ENCODE measurements around the gene CHD1. TPM values are rescaled to one million over a fixed set of nuclear protein-coding genes. Genes with fewer than 3 reads are reported as not detected.

CHD1 gene
- total RNA-seq, 4 donors from 2014 or later, result 25.8 to 69.3 (median 34.5) TPM

DNA sequence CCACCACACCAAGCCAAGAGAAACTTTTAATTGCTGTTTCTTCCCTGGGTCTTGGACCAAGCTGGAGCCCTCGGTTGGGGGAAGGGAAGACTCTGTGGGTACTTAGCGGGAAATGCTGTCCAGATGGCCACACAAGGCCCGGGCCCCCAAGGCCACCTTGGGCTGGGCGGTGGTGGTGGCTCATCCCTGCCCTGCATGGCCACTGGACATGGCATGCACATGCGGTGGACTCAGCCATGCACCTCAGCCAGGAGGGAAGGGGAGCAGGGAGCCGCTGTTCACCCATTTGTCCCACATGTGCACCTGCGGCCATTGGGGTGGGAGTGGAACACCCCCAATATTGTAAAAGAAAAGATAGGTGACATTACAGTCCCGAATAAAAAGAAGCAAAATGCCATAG lies 82.9 kb downstream of the CHD1 start:
- H3K9me3 ChIP-seq, result no peaks in the 10 kb centered on the region
- H3K27ac ChIP-seq (replicated peaks in 1 of 4), result no peak overlapping the region
- 96% methylated on average over 5 of the region's 8 CpGs for WGBS
- intact Hi-C loops (cut with DNase I), result no loop called here
- DNase-seq (ENCODE audit: extremely low spot score), result no peak
- H3K4me3 ChIP-seq, result no peak overlapping the region
- H3K36me3 ChIP-seq, result no peaks in the 10 kb centered on the region
- no peaks in the 10 kb centered on the region for H3K4me1 ChIP-seq
- no peak for TF ChIP-seq EP300 (IDR thresholded peaks at IDR 0.05)
- no peak for TF ChIP-seq POLR2A (IDR thresholded peaks at IDR 0.05; ENCODE audit: low read depth)
- no peak for TF ChIP-seq POLR2AphosphoS5 (IDR thresholded peaks at IDR 0.05)
- TF ChIP-seq, protein P1, sequence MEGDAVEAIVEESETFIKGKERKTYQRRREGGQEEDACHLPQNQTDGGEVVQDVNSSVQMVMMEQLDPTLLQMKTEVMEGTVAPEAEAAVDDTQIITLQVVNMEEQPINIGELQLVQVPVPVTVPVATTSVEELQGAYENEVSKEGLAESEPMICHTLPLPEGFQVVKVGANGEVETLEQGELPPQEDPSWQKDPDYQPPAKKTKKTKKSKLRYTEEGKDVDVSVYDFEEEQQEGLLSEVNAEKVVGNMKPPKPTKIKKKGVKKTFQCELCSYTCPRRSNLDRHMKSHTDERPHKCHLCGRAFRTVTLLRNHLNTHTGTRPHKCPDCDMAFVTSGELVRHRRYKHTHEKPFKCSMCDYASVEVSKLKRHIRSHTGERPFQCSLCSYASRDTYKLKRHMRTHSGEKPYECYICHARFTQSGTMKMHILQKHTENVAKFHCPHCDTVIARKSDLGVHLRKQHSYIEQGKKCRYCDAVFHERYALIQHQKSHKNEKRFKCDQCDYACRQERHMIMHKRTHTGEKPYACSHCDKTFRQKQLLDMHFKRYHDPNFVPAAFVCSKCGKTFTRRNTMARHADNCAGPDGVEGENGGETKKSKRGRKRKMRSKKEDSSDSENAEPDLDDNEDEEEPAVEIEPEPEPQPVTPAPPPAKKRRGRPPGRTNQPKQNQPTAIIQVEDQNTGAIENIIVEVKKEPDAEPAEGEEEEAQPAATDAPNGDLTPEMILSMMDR (IDR thresholded peaks at IDR 0.05), result no peak
- no peaks in the 10 kb centered on the region for H3K27me3 ChIP-seq

DNA sequence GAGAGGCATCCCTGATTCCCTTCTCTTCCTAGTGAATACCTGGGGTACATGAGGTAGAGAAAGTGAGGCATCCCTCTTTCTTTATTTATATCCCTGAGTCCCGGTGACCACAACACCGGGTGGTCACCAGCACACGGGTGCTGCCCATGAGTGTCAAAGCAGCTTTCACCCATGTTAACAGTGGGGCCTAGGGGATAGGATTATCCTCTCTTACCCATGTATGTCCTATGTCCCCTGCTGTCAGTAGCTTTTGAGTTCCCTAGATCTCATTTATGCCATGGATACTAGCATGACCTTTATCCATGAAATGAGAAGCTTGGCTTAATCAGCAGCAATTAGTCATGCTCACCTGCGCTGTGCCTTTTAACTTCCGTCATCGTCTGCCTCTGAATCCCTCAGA lies 83.9 kb downstream of the CHD1 start:
- 96% methylated on average over 6 of the region's 6 CpGs for WGBS
- intact Hi-C loops (cut with DNase I), result no loop called here

DNA sequence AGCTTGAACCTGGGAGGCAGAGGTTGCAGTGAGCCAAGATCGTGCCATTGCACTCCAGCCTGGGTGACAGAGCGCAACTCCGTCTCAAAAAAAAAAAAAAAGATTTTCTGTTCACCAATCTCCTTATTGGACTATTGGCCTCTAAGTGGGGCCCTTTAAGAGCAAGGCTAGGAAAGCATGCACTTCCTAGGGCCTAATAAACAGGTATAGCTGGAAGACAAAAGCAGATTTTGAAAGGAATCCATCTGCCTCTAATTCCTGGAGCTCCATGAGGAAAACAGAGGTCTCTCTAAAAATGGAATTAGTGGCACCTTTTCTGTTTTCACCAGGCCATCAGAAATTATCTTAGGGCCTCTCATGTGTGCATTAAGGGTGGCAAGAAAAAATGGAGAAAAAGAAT lies 85.3 kb downstream of the CHD1 start:
- TF ChIP-seq EP300 (IDR thresholded peaks at IDR 0.05) (no peak), POLR2AphosphoS5 (IDR thresholded peaks at IDR 0.05) (no peak)
- TF ChIP-seq, protein P1 (IDR thresholded peaks at IDR 0.05), result no peak
- WGBS, result 92% methylated on average over 3 of the region's 3 CpGs

More for the DNA sequence above, 83.9 kb downstream of the CHD1 start:
- H3K27me3 ChIP-seq, result no peaks in the 10 kb centered on the region
- DNase-seq (ENCODE audit: extremely low spot score), result no peak
- no peak overlapping the region for H3K27ac ChIP-seq (replicated peaks in 1 of 4)
- H3K4me3 ChIP-seq, result no peak overlapping the region
- TF ChIP-seq POLR2AphosphoS5 (IDR thresholded peaks at IDR 0.05), result no peak
- TF ChIP-seq, protein P1 (IDR thresholded peaks at IDR 0.05), result no peak
- TF ChIP-seq EP300 (IDR thresholded peaks at IDR 0.05), result no peak
- TF ChIP-seq POLR2A (IDR thresholded peaks at IDR 0.05; ENCODE audit: low read depth), result no peak
- H3K36me3 ChIP-seq, result no peaks in the 10 kb centered on the region
- H3K9me3 ChIP-seq, result no peaks in the 10 kb centered on the region
- H3K4me1 ChIP-seq, result no peaks in the 10 kb centered on the region

DNA sequence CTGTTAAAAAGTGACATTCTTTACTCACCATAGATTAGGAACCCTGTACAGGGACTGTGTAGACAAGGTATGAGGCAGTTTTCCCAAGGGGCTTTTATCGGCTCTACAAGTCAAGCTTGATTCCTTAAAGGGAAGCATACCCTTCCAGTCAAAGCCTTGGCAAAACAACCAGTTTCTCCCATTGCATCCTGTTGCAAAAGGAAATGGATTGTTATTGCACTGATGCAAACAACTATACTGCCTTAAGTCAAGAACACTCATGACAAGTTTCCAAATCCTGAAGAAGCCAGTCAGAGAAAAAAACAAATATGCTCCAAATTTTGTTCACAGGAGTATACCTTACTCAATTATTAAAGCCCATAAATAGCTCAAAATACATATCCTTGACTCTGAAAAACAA lies 87.9 kb downstream of the CHD1 start:
- no peak for DNase-seq (ENCODE audit: extremely low spot score)
- no peak overlapping the region for H3K27ac ChIP-seq (replicated peaks in 1 of 4)
- intact Hi-C loops (cut with DNase I), result no loop called here

More for the DNA sequence above, 85.3 kb downstream of the CHD1 start:
- Histone ChIP-seq H3K27me3 (no peaks in the 10 kb centered on the region), H3K27ac (replicated peaks in 1 of 4) (no peak overlapping the region), H3K4me1 (peaks cover 0 to 5% (median 0%) of the 10 kb centered on the region in 4 donors), H3K36me3 (no peaks in the 10 kb centered on the region), H3K4me3 (no peak overlapping the region), H3K9me3 (no peaks in the 10 kb centered on the region)
- intact Hi-C loops (cut with DNase I), result no loop called here
- no peak for DNase-seq (ENCODE audit: extremely low spot score)

More for the DNA sequence above, 87.9 kb downstream of the CHD1 start:
- no peaks in the 10 kb centered on the region for H3K9me3 ChIP-seq
- no peaks in the 10 kb centered on the region for H3K36me3 ChIP-seq
- H3K27me3 ChIP-seq, result no peaks in the 10 kb centered on the region
- 50% methylated on average over 1 of the region's 1 CpG for WGBS
- no peak overlapping the region for H3K4me3 ChIP-seq
- TF ChIP-seq, protein P1 (IDR thresholded peaks at IDR 0.05), result no peak
- peaks cover 0 to 5% (median 0%) of the 10 kb centered on the region in 4 donors for H3K4me1 ChIP-seq

All from esophagus muscularis mucosa (tissue), 4 donors.